Head of caudate nucleus (tissue), 42 donors: ENCODE measurements around the gene LEP.

Source experiments
- DNase-seq, 42 donors: peaks; one replicate each; pipeline versions ENCODE4 v3.0.0 to v3.0.0-alpha.2; 2020 to 2021; ENCODE audit warnings: mixed read lengths in 7 of 42
- intact Hi-C: fragments of 100-400 bp; cut with DNase I; formaldehyde crosslinking; loops from one replicate; pipeline ENCODE4 v1.15.0; 2022

LEP gene

DNA sequence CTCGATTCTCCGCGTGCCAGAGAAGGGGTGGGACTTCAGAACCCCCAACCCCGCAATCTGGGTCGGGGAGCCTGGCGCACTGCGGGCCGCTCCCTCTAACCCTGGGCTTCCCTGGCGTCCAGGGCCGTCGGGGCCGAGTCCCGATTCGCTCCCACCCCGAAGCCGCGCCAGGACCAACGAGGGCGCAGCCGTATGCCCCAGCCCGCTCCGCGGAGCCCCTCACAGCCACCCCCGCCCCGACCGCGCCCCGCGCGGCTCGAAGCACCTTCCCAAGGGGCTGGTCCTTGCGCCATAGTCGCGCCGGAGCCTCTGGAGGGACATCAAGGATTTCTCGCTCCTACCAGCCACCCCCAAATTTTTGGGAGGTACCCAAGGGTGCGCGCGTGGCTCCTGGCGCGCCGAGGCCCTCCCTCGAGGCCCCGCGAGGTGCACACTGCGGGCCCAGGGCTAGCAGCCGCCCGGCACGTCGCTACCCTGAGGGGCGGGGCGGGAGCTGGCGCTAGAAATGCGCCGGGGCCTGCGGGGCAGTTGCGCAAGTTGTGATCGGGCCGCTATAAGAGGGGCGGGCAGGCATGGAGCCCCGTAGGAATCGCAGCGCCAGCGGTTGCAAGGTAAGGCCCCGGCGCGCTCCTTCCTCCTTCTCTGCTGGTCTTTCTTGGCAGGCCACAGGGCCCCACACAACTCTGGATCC is at the start of gene LEP:
Gene LEP (plus strand): TSS at position 583 of the 691 bp plus-strand sequence. CDS start 10,741 bp downstream, outside the sequence.
- DNase-seq = no peak
- intact Hi-C loops = no loop called here

DNA sequence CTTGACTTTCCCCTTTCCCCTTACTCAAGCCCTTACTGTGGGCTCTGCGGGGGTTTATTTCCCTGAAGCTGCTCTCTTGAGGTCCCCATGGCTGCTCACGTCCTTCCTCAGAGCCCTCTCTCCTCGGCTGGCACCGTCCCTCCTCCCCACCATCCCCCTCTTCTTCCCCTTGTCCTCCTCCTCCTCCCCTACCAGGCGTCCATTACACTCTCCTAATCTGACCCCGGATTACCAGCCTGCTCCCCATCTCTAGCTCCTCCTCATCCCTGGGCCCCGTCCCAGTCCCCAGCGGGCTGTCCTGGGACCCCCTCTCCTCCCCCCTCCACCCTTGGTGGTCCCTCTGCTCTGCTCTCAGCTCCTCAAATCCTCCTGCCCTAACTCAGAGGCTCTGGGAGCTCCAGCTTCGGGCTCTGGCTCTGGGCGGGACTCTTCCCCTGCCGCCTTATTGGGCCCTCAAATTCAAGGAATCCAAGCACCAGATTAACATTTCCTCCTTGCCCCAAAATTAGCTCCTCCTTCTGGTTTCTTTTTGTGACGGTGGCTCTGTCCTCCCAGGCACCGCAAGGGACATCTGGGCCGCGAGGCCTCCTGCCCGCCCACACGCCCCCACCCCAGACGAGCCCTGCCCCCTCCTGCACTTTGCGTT is 48.5 kb upstream of the LEP start:
- intact Hi-C loops = no loop called here
- peak in 5 of 42 donors; percentile 1 to 28 (median 9) for DNase-seq

DNA sequence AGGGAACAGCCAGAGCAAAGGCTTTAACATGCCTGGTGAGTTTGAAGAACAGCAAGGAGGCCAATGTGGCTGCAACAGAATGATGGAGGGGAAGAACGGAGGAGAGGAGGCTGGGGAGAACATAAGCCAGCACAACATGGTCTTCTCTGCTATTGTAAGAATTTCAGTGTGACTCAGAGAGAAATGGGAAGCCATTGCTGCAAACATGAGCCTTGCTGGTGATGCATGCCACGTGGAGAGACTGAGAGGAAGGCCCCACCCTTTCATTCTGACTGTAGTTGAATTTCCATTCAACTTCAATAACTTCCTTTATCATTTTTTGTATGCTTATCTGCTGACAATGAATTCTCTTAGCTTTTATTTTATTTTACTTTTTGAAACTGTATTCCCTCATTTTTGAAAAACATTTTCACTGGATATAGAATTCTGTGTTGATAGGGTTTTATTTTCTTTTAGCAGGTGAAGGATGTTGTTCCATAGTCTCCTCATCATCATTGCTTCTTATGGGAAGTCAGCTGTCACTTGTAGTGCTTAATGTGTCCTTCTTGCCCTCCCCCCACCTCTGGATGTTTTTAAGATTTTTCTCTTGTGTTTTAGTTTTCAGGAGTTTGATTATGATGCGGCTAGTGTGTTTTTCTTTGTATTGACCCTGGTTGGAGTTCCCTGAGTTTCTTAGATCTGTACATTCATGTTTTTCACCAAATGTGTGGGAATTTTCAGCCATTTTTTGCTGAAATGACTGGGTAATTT is 46.4 kb upstream of the LEP start:
- no peak for DNase-seq
- intact Hi-C loops = no loop called here

DNA sequence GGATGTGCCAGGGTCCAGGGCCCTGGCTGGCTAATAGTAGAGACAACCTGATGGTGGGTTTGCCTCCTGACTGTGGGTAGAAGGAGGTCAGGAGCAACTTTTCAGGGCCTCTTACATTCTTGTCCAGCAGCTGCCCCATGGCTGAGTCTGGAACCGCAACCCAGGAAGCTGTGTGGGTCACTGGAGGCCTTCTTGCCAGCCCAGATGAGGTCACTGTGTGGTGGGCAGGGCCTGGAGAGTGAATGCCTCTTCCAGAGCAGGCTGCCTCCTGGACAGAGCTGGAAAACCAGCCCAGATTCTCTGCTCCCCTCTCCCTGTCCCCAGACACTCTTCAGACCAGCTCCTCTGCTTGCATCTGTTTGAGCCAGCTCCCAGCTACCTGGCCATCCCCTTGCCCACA is 43.5 kb upstream of the LEP start:
- DNase-seq = peak in 4 of 42 donors; percentile 10 to 40 (median 22)
- intact Hi-C loops = no loop called here

DNA sequence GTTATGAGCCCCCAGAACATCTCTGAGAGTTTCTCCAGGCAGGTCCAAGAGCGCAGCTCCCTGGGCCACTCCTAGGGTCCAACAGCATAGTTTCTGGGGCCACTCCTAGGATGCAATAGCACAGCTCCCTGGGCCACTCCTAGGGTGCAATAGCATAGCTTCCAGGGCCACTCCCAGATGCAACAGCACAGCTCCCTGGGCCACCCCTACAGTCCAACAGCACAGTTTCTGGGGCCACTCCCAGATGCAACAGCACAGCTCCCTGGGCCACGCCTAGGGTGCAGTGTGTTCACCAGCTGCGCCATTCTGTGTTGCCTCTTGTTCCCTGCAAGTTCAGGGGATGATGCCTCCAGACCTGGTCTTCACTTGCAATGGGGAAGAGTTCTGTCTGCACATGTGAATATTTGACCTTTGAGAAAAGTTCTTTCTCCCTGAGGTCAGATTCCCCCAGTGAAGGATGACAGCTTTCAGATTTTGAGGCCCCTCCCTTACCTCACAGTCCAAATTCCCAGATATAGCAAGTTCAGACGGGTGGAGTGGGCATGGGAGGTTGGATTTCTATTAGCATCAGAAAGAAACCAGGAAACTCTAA is 43.0 kb upstream of the LEP start:
- intact Hi-C loops = no loop called here
- DNase-seq = peak in 3 of 42 donors; percentile 15 to 31 (median 22)

DNA sequence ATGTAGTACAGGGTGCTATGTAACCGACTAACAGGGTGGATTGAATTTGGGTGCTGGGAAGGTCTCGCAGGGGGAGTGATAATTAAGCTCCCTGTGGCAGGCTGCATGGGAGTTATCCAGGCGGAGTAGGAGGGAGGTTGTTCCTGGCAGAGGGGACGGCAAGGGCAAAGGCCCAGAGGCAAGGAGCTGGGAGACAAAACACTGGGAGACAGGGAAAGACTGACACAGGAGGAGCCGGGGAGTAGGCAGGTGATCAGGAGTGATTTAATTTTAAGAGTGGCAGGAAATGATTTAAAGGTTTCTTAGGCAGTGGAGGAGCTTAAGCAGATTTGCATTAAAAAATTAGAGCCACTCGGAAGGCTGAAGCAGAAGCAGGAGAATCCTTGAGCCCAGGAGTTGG is 40.7 kb upstream of the LEP start:
- intact Hi-C loops = no loop called here
- DNase-seq = peak in 3 of 42 donors; percentile 23 to 41 (median 27)

DNA sequence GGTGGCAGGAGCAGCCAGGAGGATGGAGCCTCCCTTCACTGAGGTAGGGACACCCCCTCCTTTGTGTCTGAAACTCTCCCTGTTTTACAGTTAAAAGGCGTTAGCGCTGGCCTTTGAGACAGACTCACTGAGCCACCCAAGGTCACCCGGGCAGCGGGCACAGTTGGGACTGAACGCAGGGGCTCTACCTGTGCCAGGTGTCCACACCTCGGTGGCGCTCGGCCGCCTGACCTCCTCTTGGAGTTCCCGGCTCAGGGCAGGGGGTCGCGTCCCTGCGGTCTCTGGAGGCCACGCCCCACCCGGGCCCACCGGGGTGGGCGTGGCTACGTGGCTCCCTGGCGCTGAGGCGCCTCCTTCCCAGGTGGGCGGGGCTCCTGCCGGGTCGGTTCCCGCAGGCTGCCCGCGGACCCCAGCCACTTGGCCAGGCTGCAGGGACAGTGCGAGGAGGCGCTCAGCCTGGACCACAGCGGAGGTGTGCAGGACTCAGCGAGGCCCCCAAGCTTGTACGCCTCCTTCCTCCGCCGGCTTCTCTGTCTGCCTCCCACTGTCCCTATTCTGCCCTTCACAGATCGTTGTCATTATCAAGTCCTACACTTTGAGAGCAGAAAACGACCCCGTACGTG is 39.9 kb upstream of the LEP start:
- DNase-seq = no peak
- intact Hi-C loops = no loop called here

DNA sequence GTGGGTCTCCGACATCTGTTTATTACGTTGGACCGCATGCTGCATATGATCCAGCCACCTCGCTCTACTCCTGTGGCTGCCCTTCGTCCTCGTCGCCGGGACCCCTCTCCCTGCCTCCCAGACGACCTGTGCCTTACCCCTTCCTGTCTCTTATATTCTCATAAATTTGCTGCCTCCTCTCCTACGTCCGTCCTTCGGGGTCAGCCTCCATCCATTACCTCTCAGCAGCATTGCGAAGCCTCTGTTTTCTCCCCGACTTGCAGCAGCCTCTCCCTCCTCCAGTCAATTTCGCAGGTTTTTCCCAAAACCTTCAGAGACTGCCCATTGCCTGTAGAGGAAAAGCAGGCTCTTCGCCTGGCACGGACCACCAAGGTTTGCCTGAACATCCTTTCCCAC is 39.4 kb upstream of the LEP start:
- DNase-seq = peak in 1 of 42 donors; percentile 10
- intact Hi-C loops = no loop called here

DNA sequence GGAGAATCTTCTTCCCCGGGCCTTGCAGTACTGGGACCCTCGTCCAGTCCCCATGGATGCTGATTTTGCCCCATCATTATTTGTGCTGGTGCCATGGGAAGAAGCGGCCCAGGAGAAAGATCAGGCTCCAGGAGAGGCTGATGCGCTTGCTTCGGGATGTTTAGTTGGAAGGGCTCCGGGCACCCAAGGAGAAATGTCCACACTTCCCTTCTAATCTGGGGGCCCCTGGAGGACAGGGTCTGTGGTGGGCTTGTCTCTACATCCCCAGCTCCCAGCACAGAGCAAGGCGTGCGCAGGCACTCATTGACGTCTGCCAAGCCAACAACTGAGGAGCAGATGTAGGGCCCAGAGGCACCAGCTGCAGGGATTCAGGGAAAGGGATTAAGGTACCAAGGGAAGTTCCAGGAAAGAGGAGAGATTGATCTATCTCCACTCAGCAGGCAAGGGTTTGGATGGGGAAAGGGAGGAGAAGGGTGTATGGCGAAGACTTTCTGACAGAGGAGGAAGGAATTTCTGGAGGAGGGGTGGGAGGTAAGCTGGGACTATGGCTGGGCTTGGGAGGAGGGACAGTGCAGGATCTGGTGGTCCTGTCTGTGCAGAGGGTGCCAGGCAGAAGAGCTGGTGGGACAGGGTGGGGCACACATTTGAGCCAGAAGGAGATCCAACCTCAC is 38.7 kb upstream of the LEP start:
- peak in 1 of 42 donors; percentile 8 for DNase-seq
- intact Hi-C loops = no loop called here

DNA sequence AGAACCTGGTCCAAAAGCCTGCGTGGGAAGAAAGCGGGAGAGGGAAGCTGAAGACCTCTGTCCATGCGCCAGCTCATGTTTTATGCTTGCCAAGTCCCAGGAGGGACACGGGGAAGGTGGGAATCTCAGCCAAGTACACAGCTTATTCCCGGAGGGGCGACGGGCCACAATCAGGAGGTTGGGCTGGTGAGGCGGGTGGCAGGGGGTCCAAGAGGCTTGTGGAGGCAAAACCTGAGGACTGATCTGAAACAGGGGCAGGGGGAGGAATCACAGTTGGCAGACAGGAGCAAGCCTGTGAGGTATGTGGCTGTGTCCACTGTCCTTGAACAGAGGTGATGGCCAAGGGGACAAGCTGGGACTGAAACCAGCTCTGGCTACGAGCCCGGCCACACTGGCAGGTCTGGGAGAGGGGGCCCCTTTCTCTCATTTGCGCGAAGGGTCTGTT is 38.0 kb upstream of the LEP start:
- intact Hi-C loops = no loop called here
- peak in 2 of 42 donors; percentile 10 to 21 for DNase-seq

DNA sequence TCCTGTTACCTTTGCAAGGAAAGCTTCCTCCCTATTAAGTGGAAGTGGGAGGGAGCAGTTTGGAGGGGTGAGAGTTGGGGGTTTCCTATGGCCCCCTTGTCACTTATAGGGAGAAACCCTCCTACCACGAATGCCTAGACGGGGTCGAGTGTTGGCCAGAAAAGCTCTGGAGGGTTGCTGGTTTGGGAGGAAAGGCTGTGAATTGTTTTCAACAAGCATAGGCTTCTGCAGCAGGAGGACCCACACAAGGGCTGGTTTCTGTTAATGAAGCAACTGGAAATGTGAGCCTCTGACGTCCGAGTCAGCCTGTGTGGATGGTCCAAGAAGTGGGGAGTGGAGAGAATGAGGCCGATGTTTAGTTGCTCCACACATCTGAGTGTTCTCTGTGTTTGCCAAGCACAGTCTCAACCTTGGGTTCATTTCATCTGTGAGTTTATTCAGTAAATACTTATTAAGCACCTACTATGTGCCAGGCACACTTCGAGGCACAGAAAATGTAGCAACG is 37.3 kb upstream of the LEP start:
- intact Hi-C loops = no loop called here
- DNase-seq = no peak

DNA sequence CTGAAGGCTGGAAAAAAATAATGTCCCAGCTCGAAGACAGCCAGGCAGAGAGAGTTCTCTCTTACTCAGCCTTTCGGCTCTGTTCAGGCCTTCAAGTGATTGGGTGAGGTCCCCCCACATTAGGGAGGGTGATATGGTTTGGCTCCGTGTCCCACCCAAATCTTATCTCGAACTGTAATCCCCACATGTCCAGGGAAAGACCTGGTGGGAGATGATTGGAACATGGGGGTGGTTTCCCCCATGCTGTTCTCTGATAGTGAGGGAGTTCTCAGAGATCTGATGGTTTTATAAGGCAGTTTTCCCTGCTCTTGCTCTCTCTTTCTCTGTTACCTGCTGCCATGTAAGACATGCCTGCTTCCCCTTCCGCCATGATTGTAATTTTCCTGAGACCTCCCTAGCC is 36.6 kb upstream of the LEP start:
- no peak for DNase-seq
- intact Hi-C loops = no loop called here

DNA sequence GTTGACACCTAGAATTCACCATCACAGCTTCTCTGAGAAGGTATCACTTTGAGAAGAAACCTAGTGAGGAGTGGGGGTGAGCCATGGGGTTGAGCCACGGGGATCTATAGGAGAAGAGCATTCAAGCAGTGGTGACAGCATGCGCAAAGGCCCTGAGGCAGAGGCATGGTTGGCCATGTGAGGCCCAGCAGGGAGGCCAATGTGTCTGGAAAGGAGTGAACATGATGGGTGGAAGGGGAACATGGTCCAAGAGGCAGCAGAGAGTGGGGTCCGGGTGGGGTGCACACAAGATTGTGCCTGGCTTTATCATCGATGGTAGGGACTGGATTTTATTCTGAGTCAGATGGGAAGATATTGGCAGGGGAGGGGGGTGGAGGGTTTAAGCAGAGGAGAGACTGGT is 36.0 kb upstream of the LEP start:
- no peak for DNase-seq
- intact Hi-C loops = loop anchor here (5.0 kb wide), 1 partner anchor 178 kb away; no protein-coding TSS in a partner anchor

DNA sequence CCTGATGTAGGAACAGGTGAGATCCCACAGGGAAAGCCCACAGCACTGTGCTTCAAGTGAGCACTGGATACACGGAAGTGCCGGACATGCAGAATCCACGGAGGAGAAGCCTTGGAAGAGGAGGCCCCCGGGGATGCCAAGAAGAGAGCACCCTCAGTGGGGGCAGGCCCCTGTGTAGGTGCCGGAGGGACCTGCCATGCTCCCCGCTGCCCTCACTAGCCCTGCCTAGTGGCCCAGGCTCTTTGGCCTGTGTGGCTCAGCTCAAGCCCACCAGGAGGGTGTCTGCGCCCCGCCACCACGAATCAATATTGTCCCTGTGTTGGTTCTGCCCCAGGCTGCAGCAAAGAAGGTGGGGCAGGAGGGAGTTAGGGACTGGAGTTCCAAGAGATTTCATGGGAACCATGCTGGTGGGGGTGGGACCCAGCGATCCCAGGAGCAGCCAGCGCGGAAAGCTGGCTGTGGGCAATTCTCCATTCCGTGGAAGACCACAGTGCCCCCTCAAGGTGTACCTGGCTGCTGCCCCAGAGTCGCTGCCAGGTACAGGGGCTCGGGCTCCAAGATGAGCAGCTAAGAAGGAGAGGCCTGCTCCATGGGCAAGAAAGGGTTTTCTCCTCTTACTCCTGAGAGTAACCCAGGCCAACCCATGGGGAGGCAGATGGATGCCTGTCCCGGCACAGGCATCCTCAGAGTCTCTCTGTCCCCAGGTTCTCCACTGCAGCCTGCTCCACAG is 34.9 kb upstream of the LEP start:
- DNase-seq = no peak
- intact Hi-C loops = loop anchor here (5.0 kb wide), 1 partner anchor 179 kb away; no protein-coding TSS in a partner anchor

DNA sequence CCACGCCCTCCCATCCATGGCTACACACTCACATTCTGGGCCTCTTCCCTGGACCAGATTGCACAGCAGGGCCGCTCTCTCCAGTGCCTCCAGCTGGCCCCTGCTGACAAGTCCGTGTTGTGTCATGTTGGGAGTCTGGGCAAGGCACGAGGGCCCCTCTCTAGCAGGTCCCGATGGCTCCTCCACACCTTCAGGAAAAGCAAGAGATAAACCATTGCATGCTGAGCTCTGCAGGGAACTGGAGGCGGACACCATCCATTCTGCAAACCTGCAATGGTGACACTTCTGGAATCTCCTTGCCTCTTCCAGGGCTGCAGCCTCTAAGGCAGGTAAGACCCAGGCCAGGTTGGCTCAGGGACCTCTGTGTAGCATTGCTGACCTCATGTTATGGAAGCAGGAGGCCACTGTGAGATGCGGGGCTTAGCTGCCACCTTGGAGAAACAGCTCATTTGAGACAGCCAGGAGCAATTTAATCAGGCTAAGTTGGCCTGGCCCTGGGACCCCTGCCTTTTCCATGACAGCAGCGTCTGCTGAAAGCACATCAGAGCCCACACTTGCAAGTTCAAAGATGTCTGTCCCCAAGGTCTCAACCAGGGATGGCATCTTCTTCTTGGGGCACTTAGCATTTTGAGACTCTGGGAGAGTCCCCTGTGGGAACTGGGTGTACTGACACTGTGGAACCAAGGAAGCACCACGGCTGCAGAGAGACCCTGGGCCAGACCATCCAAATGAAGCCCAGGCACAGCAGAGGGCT is 34.2 kb upstream of the LEP start:
- intact Hi-C loops = loop anchor here (5.0 kb wide), 1 partner anchor 180 kb away; no protein-coding TSS in a partner anchor
- DNase-seq = no peak

DNA sequence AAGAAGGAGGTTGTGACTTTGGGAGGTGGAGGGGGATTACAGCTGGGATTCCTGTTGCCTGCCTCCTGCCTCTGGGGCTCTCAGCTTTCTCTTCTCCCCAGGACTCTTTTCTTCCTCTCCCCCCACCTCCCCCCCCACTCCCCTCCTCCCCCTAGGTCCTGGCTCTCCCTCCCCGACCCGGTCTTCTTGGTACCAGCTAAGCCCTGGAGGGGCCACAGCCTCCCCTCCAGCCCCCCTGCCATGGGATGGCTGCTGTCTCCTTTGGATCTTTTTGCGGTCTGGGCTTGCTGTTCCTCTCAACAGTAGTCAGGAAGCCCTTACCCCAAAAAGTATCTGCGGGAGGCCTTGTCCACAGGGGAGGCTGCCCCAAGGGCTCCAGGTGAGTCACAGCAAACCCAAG is 33.5 kb upstream of the LEP start:
- no peak for DNase-seq
- intact Hi-C loops = loop anchor here (2.0 to 5.0 kb wide), 3 partner anchors 73 to 499 kb away; no protein-coding TSS in a partner anchor
